ACC112 (cell line): ENCODE results near the gene TCEA3.

ENCODE experiments used
- H2AFZ ChIP-seq: fragments of 200-600 bp; sonication (generic); one replicate; pipeline ENCODE4 v1.6.0; 2017; ENCODE audit warnings: antibody characterized with exemption, low read length; ENCODE audit not compliant: unreplicated experiment
- H3K27ac ChIP-seq: fragments of 200-600 bp; sonication (generic); 2 replicates; pipeline ENCODE4 v1.5.1; 2014; ENCODE audit warnings: low read depth, mild to moderate bottlenecking, antibody characterized with exemption, low read length, moderate library complexity
- H3K27me3 ChIP-seq: fragments of 200-600 bp; sonication (generic); 2 replicates; pipeline ENCODE4 v1.6.1; 2014; ENCODE audit warnings: mild to moderate bottlenecking, antibody characterized with exemption, low read length, moderate library complexity, mixed read lengths; ENCODE audit not compliant: insufficient read depth
- H3K36me3 ChIP-seq: fragments of 200-600 bp; sonication (generic); 2 replicates; pipeline ENCODE4 v1.6.1; 2016; ENCODE audit warnings: mild to moderate bottlenecking, antibody characterized with exemption, low read length, moderate library complexity, mixed read lengths; ENCODE audit not compliant: insufficient read depth
- H3K4me1 ChIP-seq: fragments of 200-600 bp; sonication (generic); one replicate; pipeline ENCODE4 v1.6.1; 2016; ENCODE audit warnings: low read length, mixed read lengths; ENCODE audit not compliant: insufficient read depth, unreplicated experiment, control insufficient read depth
- H3K4me3 ChIP-seq: fragments of 200-600 bp; sonication (generic); 2 replicates; pipeline ENCODE4 v1.5.1; 2014; ENCODE audit warnings: mild to moderate bottlenecking, low read depth, low read length
- H3K79me2 ChIP-seq: fragments of 200-600 bp; sonication (generic); one replicate; pipeline ENCODE4 v1.6.0; 2016; ENCODE audit warnings: low read length; ENCODE audit not compliant: control insufficient read depth, unreplicated experiment, insufficient read depth

TCEA3 gene

GRCh38 chr1:23446661-23447310 is 22.2 kb upstream of the TCEA3 start:
- no peaks in the 10 kb centered on the region for H3K36me3 ChIP-seq
- H2AFZ ChIP-seq = no peak overlapping the region
- no peaks in the 10 kb centered on the region for H3K27me3 ChIP-seq
- H3K27ac ChIP-seq = no peak overlapping the region
- H3K4me3 ChIP-seq = no peak overlapping the region
- H3K79me2 ChIP-seq = no peaks in the 10 kb centered on the region
- H3K4me1 ChIP-seq = peaks cover 17% of the 10 kb centered on the region

- Histone ChIP-seq H3K27ac (peak overlapping the region; percentile 66), H3K36me3 (no peaks in the 10 kb centered on the region; the same call in 1 of the 2 replicates), H3K79me2 (no peaks in the 10 kb centered on the region), H3K27me3 (no peaks in the 10 kb centered on the region), H3K4me3 (peak overlapping the region; percentile 36; the same call in 1 of the 2 replicates), H2AFZ (no peak overlapping the region), H3K4me1 (peaks cover 13% of the 10 kb centered on the region)
Measured at GRCh38 chr1:23444596-23445390, 20.2 kb upstream of the TCEA3 start.

DNA sequence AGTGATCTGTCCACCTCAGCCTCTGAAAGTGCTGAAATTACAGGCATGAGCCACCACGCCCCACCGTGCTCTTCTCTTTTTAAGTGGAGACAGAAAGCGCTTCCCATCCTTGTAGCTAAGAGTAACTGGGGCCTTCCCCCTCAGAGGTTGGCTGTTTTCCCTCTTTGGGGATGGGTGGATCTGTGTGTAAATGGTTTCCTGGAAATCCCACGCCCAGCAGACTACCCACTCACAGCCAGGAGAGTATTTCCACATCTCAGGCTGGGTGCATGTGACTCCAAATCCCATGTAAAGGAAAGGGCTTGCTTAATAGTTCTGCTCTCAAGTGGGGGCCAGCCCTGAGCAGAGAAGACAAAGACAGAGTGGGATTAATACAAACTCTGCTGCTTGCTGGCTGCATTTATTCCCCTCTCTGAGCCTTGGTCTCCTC is 19.6 kb upstream of the TCEA3 start:
- Histone ChIP-seq H3K79me2 (no peaks in the 10 kb centered on the region), H3K27me3 (no peaks in the 10 kb centered on the region), H3K4me1 (peaks cover 13% of the 10 kb centered on the region), H3K36me3 (no peaks in the 10 kb centered on the region; the same call in 1 of the 2 replicates), H3K27ac (peak overlapping the region; percentile 66), H2AFZ (no peak overlapping the region), H3K4me3 (peak overlapping the region; percentile 36; the same call in 1 of the 2 replicates)

DNA sequence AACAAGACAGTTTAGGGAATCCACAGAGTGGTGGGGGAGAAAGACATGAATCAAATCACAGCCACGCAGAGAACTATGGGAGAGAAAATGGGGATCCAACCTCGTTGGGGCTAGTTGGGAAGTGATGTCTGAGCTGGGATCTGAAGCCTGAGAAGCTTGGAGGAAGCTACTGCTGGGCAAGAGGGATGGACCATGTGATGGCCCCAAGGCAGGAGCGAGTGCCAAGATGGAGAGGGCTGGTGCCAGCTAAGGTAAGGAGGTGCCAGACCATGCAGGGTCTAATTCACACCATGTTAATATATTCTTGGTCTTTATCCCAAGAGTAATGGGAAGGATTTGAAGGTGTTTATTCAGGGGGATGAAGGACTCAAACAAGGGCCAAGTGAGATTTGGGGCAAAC is 18.2 kb upstream of the TCEA3 start:
- no peak overlapping the region for H3K4me3 ChIP-seq
- no peak overlapping the region for H3K27ac ChIP-seq
- H2AFZ ChIP-seq = no peak overlapping the region
- H3K79me2 ChIP-seq = no peaks in the 10 kb centered on the region
- peaks cover 13% of the 10 kb centered on the region for H3K4me1 ChIP-seq
- H3K36me3 ChIP-seq = no peaks in the 10 kb centered on the region; the same call in 1 of the 2 replicates
- H3K27me3 ChIP-seq = no peaks in the 10 kb centered on the region

DNA sequence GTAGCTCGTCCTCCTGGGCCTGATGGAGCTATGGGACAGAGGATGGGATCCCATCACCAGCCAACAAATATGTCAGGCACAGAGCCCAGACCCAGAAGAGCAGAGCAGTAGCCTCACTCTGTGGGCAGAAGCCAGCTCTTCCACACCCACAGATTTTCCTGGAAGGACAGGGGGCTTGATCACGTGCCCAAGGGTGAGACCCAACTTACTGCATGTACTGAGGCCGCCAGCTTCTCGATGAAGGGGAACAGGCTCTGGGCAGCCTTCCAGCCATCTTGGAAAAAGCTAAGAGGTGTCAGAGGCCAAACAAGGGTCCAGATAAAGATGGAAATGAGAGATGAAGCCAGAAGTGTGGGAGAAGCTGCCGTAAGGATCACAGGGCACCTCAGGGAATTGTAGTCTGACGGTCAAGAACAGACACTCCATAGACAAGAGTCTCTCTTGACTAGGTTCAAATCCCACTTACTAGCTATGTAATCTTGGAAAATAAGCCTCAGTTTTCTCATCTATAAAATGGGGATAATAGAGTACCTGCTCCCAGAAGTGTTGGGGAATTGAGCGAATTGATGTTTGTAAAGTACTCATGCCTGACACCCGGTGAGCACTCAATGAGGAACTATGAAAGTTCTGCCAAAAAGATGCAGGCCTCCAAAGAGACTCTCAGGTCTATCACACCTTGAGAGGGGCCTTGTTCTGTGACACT is 17.0 kb upstream of the TCEA3 start:
- Histone ChIP-seq H2AFZ (no peak overlapping the region), H3K79me2 (no peaks in the 10 kb centered on the region), H3K27ac (no peak overlapping the region), H3K36me3 (no peaks in the 10 kb centered on the region; the same call in 1 of the 2 replicates), H3K4me3 (no peak overlapping the region), H3K4me1 (peaks cover 13% of the 10 kb centered on the region), H3K27me3 (no peaks in the 10 kb centered on the region)

GRCh38 chr1:23438545-23438944 is 14.0 kb upstream of the TCEA3 start:
- Histone ChIP-seq H2AFZ (no peak overlapping the region), H3K36me3 (no peaks in the 10 kb centered on the region; the same call in 1 of the 2 replicates), H3K27me3 (no peaks in the 10 kb centered on the region), H3K4me1 (no peaks in the 10 kb centered on the region), H3K79me2 (no peaks in the 10 kb centered on the region), H3K4me3 (no peak overlapping the region), H3K27ac (no peak overlapping the region)

- Histone ChIP-seq H3K27ac (no peak overlapping the region), H3K4me1 (no peaks in the 10 kb centered on the region), H3K36me3 (no peaks in the 10 kb centered on the region; the same call in 1 of the 2 replicates), H2AFZ (no peak overlapping the region), H3K4me3 (no peak overlapping the region), H3K27me3 (no peaks in the 10 kb centered on the region), H3K79me2 (no peaks in the 10 kb centered on the region)
Measured at GRCh38 chr1:23437355-23437664, 12.8 kb upstream of the TCEA3 start.

GRCh38 chr1:23436520-23437354 is 12.2 kb upstream of the TCEA3 start:
- Histone ChIP-seq H3K27me3 (no peaks in the 10 kb centered on the region), H3K36me3 (no peaks in the 10 kb centered on the region; the same call in 1 of the 2 replicates), H3K79me2 (no peaks in the 10 kb centered on the region), H3K27ac (no peak overlapping the region), H3K4me1 (no peaks in the 10 kb centered on the region), H2AFZ (no peak overlapping the region), H3K4me3 (no peak overlapping the region)

- Histone ChIP-seq H2AFZ (no peak overlapping the region), H3K27ac (no peak overlapping the region), H3K27me3 (no peaks in the 10 kb centered on the region), H3K4me1 (no peaks in the 10 kb centered on the region), H3K36me3 (no peaks in the 10 kb centered on the region; the same call in 1 of the 2 replicates), H3K4me3 (no peak overlapping the region), H3K79me2 (no peaks in the 10 kb centered on the region)
Measured at GRCh38 chr1:23434260-23434775, 9.8 kb upstream of the TCEA3 start.

- H3K36me3 ChIP-seq = no peaks in the 10 kb centered on the region; the same call in 1 of the 2 replicates
- no peaks in the 10 kb centered on the region for H3K4me1 ChIP-seq
- no peak overlapping the region for H2AFZ ChIP-seq
- no peaks in the 10 kb centered on the region for H3K27me3 ChIP-seq
- H3K79me2 ChIP-seq = no peaks in the 10 kb centered on the region
- H3K27ac ChIP-seq = no peak overlapping the region
- no peak overlapping the region for H3K4me3 ChIP-seq
Measured at GRCh38 chr1:23433122-23433521, 8.6 kb upstream of the TCEA3 start.
